Kidney (tissue), 14 donors: ENCODE measurements around the gene C22orf42. TPM values are rescaled to one million over a fixed set of nuclear protein-coding genes. Genes with fewer than 3 reads are reported as not detected.
"Not testable (repeated sequence)": the region's sequence is repeated elsewhere in the genome, so short reads cannot be mapped to it uniquely, and the experiment has no call there.

Source experiments
- DNase-seq, 5 donors: peaks; one replicate each; pipeline ENCODE4 v3.0.0-alpha.2; 2013 to 2020
- FAIRE-seq: peaks from 2 replicates; lab custom pipeline; 2012; peaks lifted over from hg19 to GRCh38; lab: Jason Lieb, UNC
- H3K27ac ChIP-seq, 2 donors: one replicate each; pipeline ENCODE4 v1.7.0; 2013; ENCODE audit warnings: low read depth in 2 of 2, low read length in 2 of 2, inconsistent platforms in 1 of 2
- H3K27me3 ChIP-seq: one replicate; pipeline ENCODE4 v1.7.1; 2013; ENCODE audit warnings: low read length, inconsistent platforms; ENCODE audit not compliant: control insufficient read depth, insufficient read depth
- H3K36me3 ChIP-seq, 3 donors: one replicate each; pipeline versions ENCODE4 v1.7.0 to v1.7.1; 2013; ENCODE audit warnings: low read length in 3 of 3, control low read depth in 1 of 3, inconsistent platforms in 1 of 3; ENCODE audit not compliant: insufficient read depth in 3 of 3, control insufficient read depth in 2 of 3
- H3K4me1 ChIP-seq, 3 donors: one replicate each; pipeline versions ENCODE4 v1.7.0 to v1.7.1; 2013; ENCODE audit warnings: low read length in 3 of 3, inconsistent platforms in 1 of 3, low read depth in 1 of 3; ENCODE audit not compliant: control insufficient read depth in 2 of 3, insufficient read depth in 2 of 3
- H3K4me3 ChIP-seq, 3 donors: one replicate each; pipeline versions ENCODE4 v1.7.0 to v1.8.1; 2013; ENCODE audit warnings: low read length in 3 of 3, control low read depth in 1 of 3, inconsistent platforms in 1 of 3
- H3K9ac ChIP-seq, 3 donors: one replicate each; pipeline versions ENCODE4 v1.7.0 to v1.7.1; 2013; ENCODE audit warnings: low read length in 3 of 3, control low read depth in 1 of 3, inconsistent platforms in 1 of 3
- H3K9me3 ChIP-seq, 3 donors: one replicate each; pipeline versions ENCODE4 v1.7.0 to v1.7.1; 2013; ENCODE audit warnings: low read length in 3 of 3, control low read depth in 1 of 3, inconsistent platforms in 1 of 3; ENCODE audit not compliant: control insufficient read depth in 2 of 3, insufficient read depth in 1 of 3
- intact Hi-C: fragments of 100-400 bp; cut with DNase I; formaldehyde crosslinking; loops from one replicate; pipeline ENCODE4 v1.11.1; 2022
- polyA plus RNA-seq: library from polyadenylated mRNA; stranded (reverse); fragments of 350-450 nt; fragmentation: Illumina TruSeq; extraction: RNeasy Lipid Tissue Mini Kit (QIAGEN cat#74804); gene quantifications from one replicate; pipeline ENCODE4 v1.2.3, GENCODE V29; 2014; ENCODE audit warnings: low read depth, low replicate concordance; ENCODE audit not compliant: insufficient read depth
- total RNA-seq: library from RNA; stranded (reverse); fragmentation: NEBNext Ultra II Directional; extraction: Animal tissue kit (Norgen Biotek cat#: 25700); gene quantifications from one replicate; pipeline ENCODE4 v1.2.1, GENCODE V29; 2021
- TF ChIP-seq, protein P1 (sequence below): IDR thresholded peaks from 3 replicates; pipeline ENCODE4 v1.5.1; 2012; ENCODE audit warnings: mild to moderate bottlenecking, moderate library complexity, borderline replicate concordance; ENCODE audit not compliant: insufficient read depth; ENCODE audit errors: extremely low read depth
- donor health status: control.
- donor health status: control.
- donor health status: control.
- donor health status: control.
- donor health status: control.
- donor health status: DM: yes; HTN: yes; CAD: no.
- donor health status: Normal renal cell carcinoma (clear cell type).

The C22orf42 gene
- total and polyA plus RNA-seq, 2 donors from 2014 or later = not detected

DNA sequence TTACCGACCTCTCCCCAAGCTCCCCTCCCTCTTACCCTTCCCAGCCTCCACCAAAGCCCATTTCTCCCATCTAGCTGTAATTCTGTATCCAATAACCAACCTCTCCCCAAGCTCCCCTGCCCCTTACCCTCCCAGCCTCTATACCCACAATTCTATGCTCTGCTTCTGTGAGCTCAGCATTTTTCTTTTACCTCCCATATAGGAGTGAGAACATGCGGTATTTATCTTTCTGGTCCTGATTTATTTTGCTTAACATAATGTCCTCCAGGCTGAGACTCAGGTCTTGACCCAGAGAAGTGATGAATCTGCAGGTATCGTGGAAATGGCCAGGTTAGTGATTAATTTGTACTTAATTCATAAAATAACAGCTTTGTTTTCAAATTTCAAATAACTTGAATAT lies 36.8 kb upstream of the C22orf42 start:
- FAIRE-seq, H3K9ac ChIP-seq, intact Hi-C loops: not testable (repeated sequence)

DNA sequence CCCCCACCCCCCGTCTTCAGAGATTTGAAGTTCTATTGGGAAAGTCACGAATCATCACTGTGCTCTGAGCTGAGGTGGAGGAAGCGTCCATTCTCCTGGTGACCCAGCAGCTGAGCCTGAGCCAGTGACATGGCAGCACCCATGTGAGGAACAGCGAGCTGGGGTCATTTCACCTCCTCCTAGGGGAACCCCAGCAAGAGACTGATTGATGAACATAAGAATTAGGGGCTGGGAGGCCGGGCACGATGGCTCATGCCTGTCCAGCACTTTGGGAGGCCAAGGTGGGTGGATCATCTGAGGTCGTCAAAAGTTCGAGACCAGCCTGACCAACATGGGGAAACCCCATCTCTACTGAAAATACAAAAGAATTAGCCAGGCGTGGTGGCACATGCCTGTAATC lies 34.2 kb upstream of the C22orf42 start:
- H3K27me3 ChIP-seq, intact Hi-C loops, H3K4me1 ChIP-seq, DNase-seq, H3K4me3 ChIP-seq, H3K27ac ChIP-seq, H3K9me3 ChIP-seq, H3K36me3 ChIP-seq, H3K9ac ChIP-seq, FAIRE-seq: not testable (repeated sequence)

More for the DNA sequence above, 36.8 kb upstream of the C22orf42 start:
- H3K27ac ChIP-seq, H3K36me3 ChIP-seq, H3K4me1 ChIP-seq, H3K9me3 ChIP-seq, H3K27me3 ChIP-seq, H3K4me3 ChIP-seq, DNase-seq: not testable (repeated sequence)

DNA sequence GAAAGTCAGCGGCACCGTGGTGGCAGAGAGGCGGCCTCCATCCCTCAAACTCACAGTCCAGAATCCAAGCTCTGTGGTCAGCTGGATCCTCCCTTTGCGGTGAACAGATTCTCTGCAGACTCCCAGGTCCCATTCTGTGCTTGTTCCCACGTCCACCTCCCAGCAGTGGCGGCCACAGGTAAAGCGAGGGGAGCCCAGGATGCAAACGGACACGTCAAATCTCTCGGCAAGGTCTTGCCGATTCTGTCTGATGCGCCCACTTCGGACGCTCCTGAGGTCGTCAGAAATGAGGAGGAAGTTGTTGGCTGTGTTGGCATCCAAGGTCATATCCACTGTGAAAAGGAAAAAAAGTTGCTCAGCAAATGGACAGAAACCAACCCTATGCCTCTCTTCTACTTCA lies 31.9 kb upstream of the C22orf42 start:
- H3K4me3 ChIP-seq, H3K4me1 ChIP-seq, intact Hi-C loops, FAIRE-seq, DNase-seq, H3K27ac ChIP-seq, H3K9me3 ChIP-seq, H3K9ac ChIP-seq, H3K27me3 ChIP-seq, H3K36me3 ChIP-seq: not testable (repeated sequence)

DNA sequence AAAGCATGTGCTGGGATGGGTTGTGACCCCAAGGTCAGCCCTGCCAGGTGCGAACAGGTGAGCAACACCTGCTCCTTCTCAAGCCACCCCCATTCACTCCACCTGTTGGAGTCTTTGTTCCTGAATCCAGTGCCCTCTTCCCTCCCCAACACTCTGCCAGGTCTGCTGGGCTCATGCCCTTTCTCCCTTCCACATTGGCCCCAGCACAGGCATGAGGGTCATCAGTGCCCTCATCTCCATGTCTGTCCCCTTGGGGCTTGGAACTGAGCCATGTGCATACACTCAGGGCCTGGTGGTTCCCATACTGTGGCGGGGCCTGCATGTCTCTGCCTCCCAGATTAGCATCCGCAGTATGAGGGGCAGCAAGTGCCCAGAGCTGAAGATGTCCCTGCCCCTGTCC lies 26.7 kb upstream of the C22orf42 start:
- Histone ChIP-seq H3K4me1 (no peaks in the 10 kb centered on the region), H3K27ac (no peak overlapping the region), H3K27me3 (no peaks in the 10 kb centered on the region), H3K4me3 (no peak overlapping the region), H3K9me3 (no peaks in the 10 kb centered on the region), H3K36me3 (no peaks in the 10 kb centered on the region), H3K9ac (no peak overlapping the region)
- intact Hi-C loops = no loop called here
- TF ChIP-seq, protein P1, sequence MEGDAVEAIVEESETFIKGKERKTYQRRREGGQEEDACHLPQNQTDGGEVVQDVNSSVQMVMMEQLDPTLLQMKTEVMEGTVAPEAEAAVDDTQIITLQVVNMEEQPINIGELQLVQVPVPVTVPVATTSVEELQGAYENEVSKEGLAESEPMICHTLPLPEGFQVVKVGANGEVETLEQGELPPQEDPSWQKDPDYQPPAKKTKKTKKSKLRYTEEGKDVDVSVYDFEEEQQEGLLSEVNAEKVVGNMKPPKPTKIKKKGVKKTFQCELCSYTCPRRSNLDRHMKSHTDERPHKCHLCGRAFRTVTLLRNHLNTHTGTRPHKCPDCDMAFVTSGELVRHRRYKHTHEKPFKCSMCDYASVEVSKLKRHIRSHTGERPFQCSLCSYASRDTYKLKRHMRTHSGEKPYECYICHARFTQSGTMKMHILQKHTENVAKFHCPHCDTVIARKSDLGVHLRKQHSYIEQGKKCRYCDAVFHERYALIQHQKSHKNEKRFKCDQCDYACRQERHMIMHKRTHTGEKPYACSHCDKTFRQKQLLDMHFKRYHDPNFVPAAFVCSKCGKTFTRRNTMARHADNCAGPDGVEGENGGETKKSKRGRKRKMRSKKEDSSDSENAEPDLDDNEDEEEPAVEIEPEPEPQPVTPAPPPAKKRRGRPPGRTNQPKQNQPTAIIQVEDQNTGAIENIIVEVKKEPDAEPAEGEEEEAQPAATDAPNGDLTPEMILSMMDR = no peak
- FAIRE-seq (no peak), DNase-seq (no peak)

DNA sequence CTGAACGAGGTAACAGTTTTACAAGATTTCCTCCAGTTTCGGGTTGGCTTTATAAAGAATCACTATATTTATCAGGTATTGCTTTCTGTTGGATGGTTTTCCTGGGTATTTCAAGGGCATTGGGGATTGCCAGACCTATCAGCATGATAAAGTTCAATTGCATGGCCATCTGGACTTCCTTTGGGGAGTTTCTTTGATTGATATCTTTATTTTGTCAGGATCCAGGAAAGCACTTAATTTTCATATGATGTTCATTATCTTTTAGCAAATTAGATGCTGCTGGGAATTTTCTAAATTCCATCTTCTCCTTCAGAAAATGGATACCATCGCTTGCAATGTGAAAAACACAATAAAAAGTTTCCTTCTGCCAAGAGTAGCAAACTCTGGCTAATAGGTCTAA lies 24.5 kb upstream of the C22orf42 start:
- H3K4me3 ChIP-seq = no peak overlapping the region
- H3K36me3 ChIP-seq = no peaks in the 10 kb centered on the region
- FAIRE-seq = no peak
- no peak for DNase-seq
- H3K9me3 ChIP-seq = no peaks in the 10 kb centered on the region
- no peak overlapping the region for H3K9ac ChIP-seq
- no peaks in the 10 kb centered on the region for H3K4me1 ChIP-seq
- no peak overlapping the region for H3K27ac ChIP-seq
- TF ChIP-seq, protein P1 = no peak
- intact Hi-C loops = no loop called here
- no peaks in the 10 kb centered on the region for H3K27me3 ChIP-seq
